Mesothelial cell of epicardium (in vitro differentiated cells): ENCODE measurements around the gene PPP1R3C. TPM values are rescaled to one million over a fixed set of nuclear protein-coding genes. Genes with fewer than 3 reads are reported as not detected.
A peak's percentile ranks its signal among the peaks of the same experiment; 100 is the strongest.

Source experiments
- DNase-seq, 2 experiments: peaks; one replicate each; pipeline ENCODE4 v3.0.0; 2021; ENCODE audit warnings: low spot score in 2 of 2; ENCODE audit not compliant: unreplicated experiment in 2 of 2
- H3K27ac Mint-ChIP-seq: 2 replicates; pipeline ENCODE4 v1.8.0; 2021; ENCODE audit warnings: mixed read lengths
- H3K27me3 Mint-ChIP-seq: 2 replicates; pipeline ENCODE4 v1.8.0; 2021; ENCODE audit warnings: low read depth, mixed read lengths
- H3K36me3 Mint-ChIP-seq: 2 replicates; pipeline ENCODE4 v1.8.0; 2021; ENCODE audit warnings: mixed read lengths
- H3K4me1 Mint-ChIP-seq: 2 replicates; pipeline ENCODE4 v1.8.0; 2021; ENCODE audit warnings: mixed read lengths
- H3K4me3 Mint-ChIP-seq: 2 replicates; pipeline ENCODE4 v1.8.0; 2021; ENCODE audit warnings: mild to moderate bottlenecking, moderate library complexity, mixed read lengths
- H3K9me3 Mint-ChIP-seq: 2 replicates; pipeline ENCODE4 v1.8.0; 2021; ENCODE audit warnings: mixed read lengths
- CTCF ChIP-seq: fragments of 200-600 bp; sonication (generic); IDR thresholded peaks from one replicate; pipeline ENCODE4 v1.5.0; 2021; ENCODE audit warnings: antibody characterized with exemption; ENCODE audit not compliant: unreplicated experiment
- total RNA-seq: library from RNA; stranded (reverse); gene quantifications from 3 replicates; pipeline ENCODE4 v1.2.1, GENCODE V29; 2021

PPP1R3C gene
- total RNA-seq, 1 donor from 2014 or later: 9.7 TPM

GRCh38 chr10:91591797-91592174 is 41.1 kb downstream of the PPP1R3C start:
- no peak for DNase-seq
- no peak for TF ChIP-seq CTCF
- no peak overlapping the region for H3K4me3 Mint-ChIP-seq
- H3K9me3 Mint-ChIP-seq: no peaks in the 10 kb centered on the region
- H3K27ac Mint-ChIP-seq: peak overlapping the region; percentile 85
- H3K36me3 Mint-ChIP-seq: no peaks in the 10 kb centered on the region
- H3K4me1 Mint-ChIP-seq: peaks cover 83% of the 10 kb centered on the region
- H3K27me3 Mint-ChIP-seq: no peaks in the 10 kb centered on the region

GRCh38 chr10:91590904-91591796 is 41.7 kb downstream of the PPP1R3C start:
- Mint-ChIP-seq H3K4me1 (peaks cover 77% of the 10 kb centered on the region), H3K9me3 (no peaks in the 10 kb centered on the region), H3K4me3 (no peak overlapping the region), H3K27me3 (no peaks in the 10 kb centered on the region), H3K27ac (peak overlapping the region; percentile 85), H3K36me3 (no peaks in the 10 kb centered on the region)
- no peak for DNase-seq
- no peak for TF ChIP-seq CTCF

GRCh38 chr10:91590142-91590903 is 42.5 kb downstream of the PPP1R3C start:
- Mint-ChIP-seq H3K27me3 (no peaks in the 10 kb centered on the region), H3K36me3 (no peaks in the 10 kb centered on the region), H3K4me1 (peaks cover 70% of the 10 kb centered on the region), H3K27ac (peak overlapping the region; percentile 85), H3K9me3 (no peaks in the 10 kb centered on the region), H3K4me3 (no peak overlapping the region)
- no peak for TF ChIP-seq CTCF
- no peak for DNase-seq

GRCh38 chr10:91589658-91590035 is 43.2 kb downstream of the PPP1R3C start:
- DNase-seq: no peak
- peaks cover 67% of the 10 kb centered on the region for H3K4me1 Mint-ChIP-seq
- peak overlapping the region; percentile 47 for H3K27ac Mint-ChIP-seq
- H3K9me3 Mint-ChIP-seq: peaks cover 4% of the 10 kb centered on the region
- no peak overlapping the region for H3K4me3 Mint-ChIP-seq
- no peaks in the 10 kb centered on the region for H3K27me3 Mint-ChIP-seq
- H3K36me3 Mint-ChIP-seq: no peaks in the 10 kb centered on the region
- no peak for TF ChIP-seq CTCF

- H3K9me3 Mint-ChIP-seq: peaks cover 4% of the 10 kb centered on the region
- peaks cover 67% of the 10 kb centered on the region for H3K4me1 Mint-ChIP-seq
- no peak overlapping the region for H3K4me3 Mint-ChIP-seq
- no peak for TF ChIP-seq CTCF
- H3K36me3 Mint-ChIP-seq: no peaks in the 10 kb centered on the region
- no peaks in the 10 kb centered on the region for H3K27me3 Mint-ChIP-seq
- DNase-seq: no peak
- peak overlapping the region; percentile 47 for H3K27ac Mint-ChIP-seq
These were observed 43.7 kb downstream of the PPP1R3C start for GRCh38 chr10:91589015-91589657.
